HG03196 (cell line): ENCODE measurements around the gene RMND5A.

ENCODE experiments used
- ATAC-seq: cut with Tn5 transposase; IDR thresholded peaks from one replicate; pipeline ENCODE4 v1.9.1; 2021; ENCODE audit not compliant: unreplicated experiment

Gene RMND5A

GRCh38 chr2:86790134-86790675 lies 70.1 kb downstream of the RMND5A start:
- no peak for ATAC-seq

- ATAC-seq = no peak
Observed at GRCh38 chr2:86790676-86791572, 70.8 kb downstream of the RMND5A start, which contains the start of gene CD8A. Gene CD8A, minus strand, starts transcription at chr2:86790913. Its CDS starts 88 bp downstream, at chr2:86790825.

- ATAC-seq = no peak
Observed at GRCh38 chr2:86791573-86791972, 71.5 kb downstream of the RMND5A start.

- no peak for ATAC-seq
Observed at GRCh38 chr2:86793752-86794151, 73.7 kb downstream of the RMND5A start.

- no peak for ATAC-seq
Observed at GRCh38 chr2:86794861-86795260, 74.8 kb downstream of the RMND5A start.

GRCh38 chr2:86800856-86801567 lies 80.9 kb downstream of the RMND5A start:
- ATAC-seq = no peak

- ATAC-seq = no peak
Observed at GRCh38 chr2:86806059-86806857, 86.2 kb downstream of the RMND5A start.

GRCh38 chr2:86807133-86807467 lies 87.0 kb downstream of the RMND5A start:
- no peak for ATAC-seq

GRCh38 chr2:86807468-86808275 lies 87.6 kb downstream of the RMND5A start:
- ATAC-seq = no peak

- peak; percentile 95 for ATAC-seq
Observed at GRCh38 chr2:86808315-86809161, 88.4 kb downstream of the RMND5A start.

- no peak for ATAC-seq
Observed at GRCh38 chr2:86809481-86810121, 89.5 kb downstream of the RMND5A start.

GRCh38 chr2:86815611-86816010 lies 95.5 kb downstream of the RMND5A start:
- ATAC-seq = no peak

- ATAC-seq = no peak
Observed at GRCh38 chr2:86818114-86818801, 98.2 kb downstream of the RMND5A start.

- ATAC-seq = no peak
Observed at GRCh38 chr2:86818957-86819356, 98.9 kb downstream of the RMND5A start.

- ATAC-seq = no peak
Observed at GRCh38 chr2:86821306-86821705, 101.2 kb downstream of the RMND5A start.

GRCh38 chr2:86821842-86822241 lies 101.8 kb downstream of the RMND5A start:
- ATAC-seq = no peak

GRCh38 chr2:86822668-86823345 lies 102.7 kb downstream of the RMND5A start:
- no peak for ATAC-seq
